ENCODE results near the gene GGTA1. TPM values are rescaled to one million over a fixed set of nuclear protein-coding genes. Genes with fewer than 3 reads are reported as not detected.

The GGTA1 gene
- total and polyA plus RNA-seq, 9 of the 15 experiments (the other 6 are each of a cell fraction or from before 2014, with no cell fraction given), result 0.04 to 0.15 TPM; not detected in 7

- no peak for TF ChIP-seq FOXP4 (CRISPR knock-in tag; IDR thresholded peaks at IDR 0.05; ENCODE audit: borderline replicate concordance)
- TF ChIP-seq SRF (CRISPR knock-in tag; IDR thresholded peaks at IDR 0.05), result 0 out of 4 replicates have a peak, but pooled peaks of 1 of the 2 experiments have one; percentile 21
- no peak for TF ChIP-seq FOXA3 (CRISPR knock-in tag; conservative IDR thresholded peaks at IDR 0.05 in 1 of 2, IDR thresholded peaks at IDR 0.05 in 1 of 2)
- no peak for TF ChIP-seq THRA (IDR thresholded peaks at IDR 0.05)
- TF ChIP-seq CBX2 (IDR thresholded peaks at IDR 0.05; ENCODE audit: insufficient read depth, low read length, poor library complexity, severe bottlenecking), result no peak
- TF ChIP-seq TAF15 (IDR thresholded peaks at IDR 0.05; ENCODE audit: low read depth, low read length), result no peak
- TF ChIP-seq FOXA1 (IDR thresholded peaks at IDR 0.05; ENCODE audit: borderline replicate concordance), result no peak
- TF ChIP-seq VEZF1 (CRISPR knock-in tag; IDR thresholded peaks at IDR 0.05), result peak; percentile 42; the same call in 1 of the 2 replicates
- no peak for TF ChIP-seq AFF1 (IDR thresholded peaks at IDR 0.05; ENCODE audit: low read depth in 1 of 2, partially characterized antibody in 2 of 2)
- TF ChIP-seq PHF20 (IDR thresholded peaks at IDR 0.05; ENCODE audit: partially characterized antibody), result no peak
- TF ChIP-seq HMG20A (CRISPR knock-in tag; conservative IDR thresholded peaks at IDR 0.05), result no peak
- TF ChIP-seq ZNF766 (CRISPR knock-in tag; conservative IDR thresholded peaks at IDR 0.05), result no peak
- TF ChIP-seq NCOA2 (IDR thresholded peaks at IDR 0.05; ENCODE audit: partially characterized antibody in 2 of 2), result no peak
- no peak for TF ChIP-seq ZNF778 (CRISPR knock-in tag; IDR thresholded peaks at IDR 0.05)
- no peak for TF ChIP-seq SMARCB1 (IDR thresholded peaks at IDR 0.05; ENCODE audit: insufficient read length, low read depth)
- TF ChIP-seq L3MBTL2 (IDR thresholded peaks at IDR 0.05), result peak; percentile 71
- TF ChIP-seq TCF15 (CRISPR knock-in tag; IDR thresholded peaks at IDR 0.05), result no peak
- TF ChIP-seq ZNF224 (CRISPR knock-in tag; IDR thresholded peaks at IDR 0.05), result no peak
These were observed 46.3 kb upstream of the GGTA1 start (continued) for GRCh38 chr9:121545875-121546423.
